Sigmoid colon (tissue), 7 donors: ENCODE measurements around the gene ZNF138. TPM values are rescaled to one million over a fixed set of nuclear protein-coding genes. Genes with fewer than 3 reads are reported as not detected.

Experiments used
- DNase-seq: peaks from one replicate; pipeline ENCODE4 v3.0.0-alpha.2; 2019
- H3K27ac ChIP-seq, 4 donors: fragments of 200-600 bp; sonication (generic); one replicate each; pipeline ENCODE4 v1.5.1; 2016 to 2019; ENCODE audit warnings: mild to moderate bottlenecking in 1 of 4
- H3K27me3 ChIP-seq, 3 donors: fragments of 200-600 bp; sonication (generic); one replicate each; pipeline ENCODE4 v1.5.1; 2019; ENCODE audit warnings: mild to moderate bottlenecking in 1 of 3
- H3K36me3 ChIP-seq, 4 donors: fragments of 200-600 bp; sonication (generic); one replicate each; pipeline ENCODE4 v1.5.1; 2016 to 2019
- H3K4me1 ChIP-seq, 4 donors: fragments of 200-600 bp; sonication (generic); one replicate each; pipeline ENCODE4 v1.5.1; 2017 to 2019
- H3K4me3 ChIP-seq, 4 donors: fragments of 200-600 bp; sonication (generic); one replicate each; pipeline ENCODE4 v1.5.1; 2017 to 2019; ENCODE audit warnings: mild to moderate bottlenecking in 2 of 4, moderate library complexity in 1 of 4
- H3K9me3 ChIP-seq, 4 donors: fragments of 200-600 bp in 3 of 4; sonication (generic) in 3 of 4; one replicate each; pipeline versions ENCODE4 v1.5.1 to v1.6.1; 2013 to 2019
- CTCF ChIP-seq, 4 experiments: fragments of 450-650 bp in 3 of 4; fragments of 200-600 bp in 1 of 4; IDR thresholded peaks; one replicate each; pipeline ENCODE4 v1.5.1; 2016 to 2019; ENCODE audit warnings: antibody characterized with exemption in 4 of 4, mild to moderate bottlenecking in 3 of 4, moderate library complexity in 2 of 4
- EP300 ChIP-seq, 4 donors: sonication (generic); formaldehyde crosslinking; IDR thresholded peaks; one replicate each; pipeline ENCODE4 v1.6.1; 2017; ENCODE audit warnings: antibody characterized with exemption in 4 of 4
- POLR2A ChIP-seq, 2 donors: fragments of 450-650 bp; IDR thresholded peaks; one replicate each; pipeline ENCODE4 v1.6.1; 2016; ENCODE audit warnings: antibody characterized with exemption in 2 of 2, mild to moderate bottlenecking in 2 of 2, moderate library complexity in 2 of 2
- POLR2AphosphoS5 ChIP-seq, 4 donors: sonication (generic); formaldehyde crosslinking; IDR thresholded peaks; one replicate each; pipeline ENCODE4 v1.6.1; 2017; ENCODE audit warnings: antibody characterized with exemption in 4 of 4
- WGBS, 2 donors: extraction: QIAGEN DNeasy Blood & Tissue Kit; methylation state at CpG; one replicate each; pipeline ENCODE4 v1.1.7; 2013; 5-methylcytosine and 5-hydroxymethylcytosine counted together
- intact Hi-C: fragments of 100-400 bp; cut with DNase I; formaldehyde crosslinking; loops from one replicate; pipeline ENCODE4 v1.15.1; 2023
- polyA plus RNA-seq, 3 donors: library from polyadenylated mRNA; stranded (reverse); fragments of 200-250 nt; gene quantifications; one replicate each; pipeline ENCODE4 v1.2.3, GENCODE V29; 2013
- total RNA-seq, 4 donors: library from RNA; depleted of rRNA; stranded (reverse); fragments of >200 nt; gene quantifications; one replicate each; pipeline ENCODE4 v1.1.0, GENCODE V29; 2016
- donor health status: healthy with polysubstance abuse.
- donor health status: Bipolar disorder and iron deficiency.
- donor health status: healthy.

The ZNF138 gene
- total and polyA plus RNA-seq, 7 donors = 3.9 to 26.0 (median 8.4) TPM

GRCh38 chr7:64875658-64876406, 81.6 kb downstream of the ZNF138 start:
- TF ChIP-seq POLR2A (IDR thresholded peaks at IDR 0.05) (no peak), CTCF (IDR thresholded peaks at IDR 0.05) (no peak), POLR2AphosphoS5 (IDR thresholded peaks at IDR 0.05) (no peak), EP300 (IDR thresholded peaks at IDR 0.05) (no peak)
- WGBS, 2 donors = 91 to 93% methylated on average over 23 of the region's 23 CpGs
- H3K4me1 ChIP-seq = peaks cover 0 to 10% (median 4%) of the 10 kb centered on the region in 4 donors
- no peak overlapping the region for H3K27ac ChIP-seq
- H3K4me3 ChIP-seq = no peak overlapping the region
- H3K27me3 ChIP-seq = peaks cover 0 to 5% (median 0%) of the 10 kb centered on the region in 3 donors
- intact Hi-C loops = no loop called here
- no peaks in the 10 kb centered on the region for H3K36me3 ChIP-seq
- DNase-seq = no peak
- H3K9me3 ChIP-seq = no peaks in the 10 kb centered on the region

GRCh38 chr7:64876792-64877713, 82.8 kb downstream of the ZNF138 start:
- 22 to 34% methylated on average over 39 of the region's 39 CpGs for WGBS, 2 donors
- TF ChIP-seq POLR2AphosphoS5 (IDR thresholded peaks at IDR 0.05) (peak in 1 of 4 donors; percentile 11), POLR2A (IDR thresholded peaks at IDR 0.05) (no peak), EP300 (IDR thresholded peaks at IDR 0.05) (no peak), CTCF (IDR thresholded peaks at IDR 0.05) (no peak)

GRCh38 chr7:64877714-64878610, 83.7 kb downstream of the ZNF138 start:
- peaks cover 0 to 5% (median 0%) of the 10 kb centered on the region in 3 donors for H3K27me3 ChIP-seq
- WGBS, 2 donors = 75 to 83% methylated on average over 34 of the region's 34 CpGs
- peak; percentile 54 for DNase-seq
- H3K4me3 ChIP-seq = peak overlapping the region; percentile 12 to 52 (median 43)
- no peaks in the 10 kb centered on the region for H3K36me3 ChIP-seq
- peaks cover 0 to 24% (median 17%) of the 10 kb centered on the region in 4 donors for H3K4me1 ChIP-seq
- H3K27ac ChIP-seq = no peak overlapping the region
- intact Hi-C loops = no loop called here
- no peaks in the 10 kb centered on the region for H3K9me3 ChIP-seq
- TF ChIP-seq POLR2A (IDR thresholded peaks at IDR 0.05) (no peak), CTCF (IDR thresholded peaks at IDR 0.05) (no peak), POLR2AphosphoS5 (IDR thresholded peaks at IDR 0.05) (peak in 1 of 4 donors; percentile 2), EP300 (IDR thresholded peaks at IDR 0.05) (no peak)

More at GRCh38 chr7:64876792-64877713, 82.8 kb downstream of the ZNF138 start:
- peak; percentile 83 for DNase-seq
- H3K9me3 ChIP-seq = no peaks in the 10 kb centered on the region
- no peak overlapping the region for H3K27ac ChIP-seq
- peaks cover 0 to 18% (median 15%) of the 10 kb centered on the region in 4 donors for H3K4me1 ChIP-seq
- H3K36me3 ChIP-seq = no peaks in the 10 kb centered on the region
- H3K4me3 ChIP-seq = peak overlapping the region; percentile 12 to 52 (median 43)
- intact Hi-C loops = no loop called here
- H3K27me3 ChIP-seq = peaks cover 0 to 5% (median 0%) of the 10 kb centered on the region in 3 donors

GRCh38 chr7:64878684-64879083, 84.5 kb downstream of the ZNF138 start:
- Histone ChIP-seq H3K4me3 (no peak overlapping the region), H3K27me3 (peaks cover 0 to 5% (median 0%) of the 10 kb centered on the region in 3 donors), H3K9me3 (no peaks in the 10 kb centered on the region), H3K36me3 (no peaks in the 10 kb centered on the region), H3K27ac (no peak overlapping the region), H3K4me1 (peaks cover 0 to 31% (median 17%) of the 10 kb centered on the region in 4 donors)
- 83 to 87% methylated on average over 5 of the region's 5 CpGs for WGBS, 2 donors
- DNase-seq = no peak
- TF ChIP-seq POLR2AphosphoS5 (IDR thresholded peaks at IDR 0.05) (no peak), POLR2A (IDR thresholded peaks at IDR 0.05) (no peak), EP300 (IDR thresholded peaks at IDR 0.05) (no peak), CTCF (IDR thresholded peaks at IDR 0.05) (no peak)
- intact Hi-C loops = no loop called here
